Astrocyte (in vitro differentiated cells and primary cell): ENCODE results near the gene MAN2A1. TPM values are rescaled to one million over a fixed set of nuclear protein-coding genes. Genes with fewer than 3 reads are reported as not detected.

Source experiments
- DNase-seq: peaks from one replicate; pipeline ENCODE4 v3.0.0-alpha.2; 2010; ENCODE audit warnings: low read depth
- FAIRE-seq: peaks from 2 replicates; lab custom pipeline; 2011; peaks lifted over from hg19 to GRCh38; lab: Jason Lieb, UNC
- H2AFZ ChIP-seq: 2 replicates; pipeline ENCODE4 v1.6.0; 2012; ENCODE audit warnings: low read depth, low read length, inconsistent platforms
- H3K27ac ChIP-seq: 2 replicates; pipeline ENCODE4 v1.5.1; 2011; ENCODE audit warnings: low read depth, low read length, inconsistent platforms
- H3K27me3 ChIP-seq: 2 replicates; pipeline ENCODE4 v1.6.0; 2011; ENCODE audit warnings: low read length, inconsistent platforms; ENCODE audit not compliant: insufficient read depth
- H3K36me3 ChIP-seq: 2 replicates; pipeline ENCODE4 v1.5.1; 2011; ENCODE audit warnings: low read length, inconsistent platforms; ENCODE audit not compliant: insufficient read depth
- H3K4me1 ChIP-seq: 2 replicates; pipeline ENCODE4 v1.5.1; 2011; ENCODE audit warnings: low read length, inconsistent platforms; ENCODE audit not compliant: insufficient read depth
- H3K4me2 ChIP-seq: 2 replicates; pipeline ENCODE4 v1.6.0; 2012; ENCODE audit warnings: low read length, inconsistent platforms
- H3K4me3 ChIP-seq: 2 replicates; pipeline ENCODE4 v1.5.1; 2011; ENCODE audit warnings: low read depth, mild to moderate bottlenecking, low read length, inconsistent platforms; ENCODE audit not compliant: insufficient read depth
- H3K79me2 ChIP-seq: 2 replicates; pipeline ENCODE4 v1.6.0; 2012; ENCODE audit warnings: mild to moderate bottlenecking, low read length, inconsistent platforms; ENCODE audit not compliant: insufficient read depth
- H3K9ac ChIP-seq: 2 replicates; pipeline ENCODE4 v1.6.0; 2012; ENCODE audit warnings: mild to moderate bottlenecking, low read length, inconsistent platforms
- H3K9me3 ChIP-seq: 2 replicates; pipeline ENCODE4 v1.5.1; 2012; ENCODE audit warnings: low read depth, mild to moderate bottlenecking, low read length, inconsistent platforms; ENCODE audit not compliant: insufficient read depth
- H4K20me1 ChIP-seq: 2 replicates; pipeline ENCODE4 v1.6.0; 2012; ENCODE audit warnings: low read length, inconsistent platforms; ENCODE audit not compliant: insufficient read depth
- H3K27ac Mint-ChIP-seq: one replicate; pipeline ENCODE4 v1.8.0; 2021; ENCODE audit warnings: mild to moderate bottlenecking, mixed read lengths; ENCODE audit not compliant: unreplicated experiment
- H3K27me3 Mint-ChIP-seq: one replicate; pipeline ENCODE4 v1.8.0; 2021; ENCODE audit warnings: low read depth, mixed read lengths; ENCODE audit not compliant: unreplicated experiment
- H3K36me3 Mint-ChIP-seq: one replicate; pipeline ENCODE4 v1.8.0; 2021; ENCODE audit warnings: low read depth, mixed read lengths; ENCODE audit not compliant: unreplicated experiment
- H3K4me1 Mint-ChIP-seq: one replicate; pipeline ENCODE4 v1.8.0; 2021; ENCODE audit warnings: low read depth, mixed read lengths; ENCODE audit not compliant: unreplicated experiment
- H3K4me3 Mint-ChIP-seq: one replicate; pipeline ENCODE4 v1.8.0; 2021; ENCODE audit warnings: mild to moderate bottlenecking, moderate library complexity, mixed read lengths; ENCODE audit not compliant: unreplicated experiment
- H3K9me3 Mint-ChIP-seq: one replicate; pipeline ENCODE4 v1.8.0; 2021; ENCODE audit warnings: mild to moderate bottlenecking, mixed read lengths; ENCODE audit not compliant: unreplicated experiment
- EZH2 ChIP-seq: IDR thresholded peaks from 2 replicates; pipeline ENCODE4 v1.6.1; 2012; ENCODE audit warnings: mild to moderate bottlenecking, low read length, inconsistent platforms; ENCODE audit not compliant: insufficient read depth
- total RNA-seq: library from RNA; stranded (reverse); gene quantifications from 2 replicates; pipeline ENCODE4 v1.2.1, GENCODE V29; 2021
- TF ChIP-seq, protein P1 (sequence below): IDR thresholded peaks from 2 replicates; pipeline ENCODE4 v1.5.1; 2011; ENCODE audit warnings: low read depth, mild to moderate bottlenecking, inconsistent platforms, low read length, moderate library complexity; ENCODE audit not compliant: insufficient read depth

MAN2A1 gene
- total RNA-seq, 1 donor from 2014 or later = 109 TPM

DNA sequence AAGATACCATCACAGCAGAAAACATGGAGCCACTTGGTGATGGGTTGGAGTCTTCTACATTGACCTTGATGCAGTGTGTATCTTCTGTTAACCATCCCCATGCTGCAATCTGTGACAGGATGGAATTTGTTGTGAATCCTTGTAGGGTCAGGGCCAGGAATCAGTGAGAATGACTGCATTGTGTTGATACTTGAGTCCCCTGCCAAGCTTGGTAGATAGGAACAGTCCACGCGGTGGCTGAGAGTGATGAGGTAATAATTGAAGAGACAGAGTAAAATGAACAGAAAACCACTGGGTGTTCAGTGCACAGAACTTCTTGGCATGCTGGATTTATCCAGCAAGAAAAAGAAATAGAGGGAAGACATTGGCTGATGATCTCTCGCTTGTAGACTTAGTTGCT lies 217.5 kb downstream of the MAN2A1 start:
- H3K9ac ChIP-seq = no peak overlapping the region
- H4K20me1 ChIP-seq = no peaks in the 10 kb centered on the region
- FAIRE-seq = no peak

DNA sequence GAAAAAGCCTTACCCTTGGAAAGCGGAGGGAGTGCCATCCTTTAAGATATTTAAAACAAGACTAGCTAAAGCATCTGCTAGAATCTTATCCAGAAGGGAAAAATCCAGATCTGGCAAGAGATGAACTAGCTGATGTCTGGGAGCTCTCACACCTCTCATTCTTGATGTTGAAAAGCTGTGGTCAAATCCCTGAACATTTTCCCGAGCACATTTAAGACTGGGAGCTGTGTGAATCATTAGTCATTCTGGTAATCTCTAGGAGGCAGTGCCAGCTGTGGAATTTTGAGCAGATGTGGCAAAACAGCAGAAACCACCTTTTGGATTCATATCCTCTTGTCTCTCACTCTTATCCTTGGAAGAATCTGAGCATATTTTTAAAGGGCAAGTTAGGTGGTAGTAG lies 218.0 kb downstream of the MAN2A1 start:
- no peaks in the 10 kb centered on the region for H3K27me3 Mint-ChIP-seq
- no peak for FAIRE-seq
- peak; percentile 89 for DNase-seq

More for the DNA sequence above, 217.5 kb downstream of the MAN2A1 start:
- Mint-ChIP-seq H3K27me3 (no peaks in the 10 kb centered on the region), H3K27ac (peak overlapping the region; percentile 22), H3K4me3 (no peak overlapping the region), H3K36me3 (peaks cover 2% of the 10 kb centered on the region), H3K9me3 (no peaks in the 10 kb centered on the region), H3K4me1 (peaks cover 32% of the 10 kb centered on the region)
- Histone ChIP-seq H3K36me3 (no peaks in the 10 kb centered on the region), H3K9me3 (no peaks in the 10 kb centered on the region), H3K4me1 (peaks cover 10% of the 10 kb centered on the region), H2AFZ (no peak overlapping the region), H3K4me2 (no peak overlapping the region), H3K27ac (no peak overlapping the region), H3K4me3 (no peak overlapping the region), H3K27me3 (no peaks in the 10 kb centered on the region), H3K79me2 (no peaks in the 10 kb centered on the region)
- peak; percentile 80 for DNase-seq
- TF ChIP-seq, protein P1, sequence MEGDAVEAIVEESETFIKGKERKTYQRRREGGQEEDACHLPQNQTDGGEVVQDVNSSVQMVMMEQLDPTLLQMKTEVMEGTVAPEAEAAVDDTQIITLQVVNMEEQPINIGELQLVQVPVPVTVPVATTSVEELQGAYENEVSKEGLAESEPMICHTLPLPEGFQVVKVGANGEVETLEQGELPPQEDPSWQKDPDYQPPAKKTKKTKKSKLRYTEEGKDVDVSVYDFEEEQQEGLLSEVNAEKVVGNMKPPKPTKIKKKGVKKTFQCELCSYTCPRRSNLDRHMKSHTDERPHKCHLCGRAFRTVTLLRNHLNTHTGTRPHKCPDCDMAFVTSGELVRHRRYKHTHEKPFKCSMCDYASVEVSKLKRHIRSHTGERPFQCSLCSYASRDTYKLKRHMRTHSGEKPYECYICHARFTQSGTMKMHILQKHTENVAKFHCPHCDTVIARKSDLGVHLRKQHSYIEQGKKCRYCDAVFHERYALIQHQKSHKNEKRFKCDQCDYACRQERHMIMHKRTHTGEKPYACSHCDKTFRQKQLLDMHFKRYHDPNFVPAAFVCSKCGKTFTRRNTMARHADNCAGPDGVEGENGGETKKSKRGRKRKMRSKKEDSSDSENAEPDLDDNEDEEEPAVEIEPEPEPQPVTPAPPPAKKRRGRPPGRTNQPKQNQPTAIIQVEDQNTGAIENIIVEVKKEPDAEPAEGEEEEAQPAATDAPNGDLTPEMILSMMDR = no peak
- no peak for TF ChIP-seq EZH2

DNA sequence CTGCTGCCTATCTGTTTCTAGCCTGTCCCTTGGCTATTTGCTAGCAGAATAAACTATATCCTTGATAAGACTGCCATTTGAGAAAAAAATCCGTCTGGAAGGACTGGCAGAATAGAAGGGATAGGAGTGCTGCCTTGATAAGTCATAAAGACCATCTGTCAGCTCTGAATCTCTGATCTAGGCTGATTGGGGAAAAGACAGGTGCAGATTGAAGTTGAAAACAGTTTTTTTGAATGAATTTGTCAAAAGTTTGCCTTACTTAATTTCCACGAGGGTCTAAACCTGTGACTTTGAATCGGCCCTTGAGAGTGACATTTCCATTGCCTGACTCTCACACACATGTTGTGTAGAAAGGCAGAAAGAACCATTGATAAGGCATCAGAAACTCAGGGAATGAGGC lies 218.6 kb downstream of the MAN2A1 start:
- no peaks in the 10 kb centered on the region for H4K20me1 ChIP-seq
- H3K27ac ChIP-seq = no peak overlapping the region
- no peak overlapping the region for H3K27ac Mint-ChIP-seq
- H3K9me3 Mint-ChIP-seq = no peaks in the 10 kb centered on the region
- FAIRE-seq = no peak
- H3K36me3 Mint-ChIP-seq = peaks cover 2% of the 10 kb centered on the region
- no peak overlapping the region for H3K4me3 ChIP-seq
- no peak overlapping the region for H3K4me2 ChIP-seq
- H3K4me1 Mint-ChIP-seq = peaks cover 38% of the 10 kb centered on the region
- H3K79me2 ChIP-seq = no peaks in the 10 kb centered on the region
- H3K9ac ChIP-seq = no peak overlapping the region
- H3K4me1 ChIP-seq = peaks cover 12% of the 10 kb centered on the region
- TF ChIP-seq, protein P1 = no peak
- no peak for TF ChIP-seq EZH2
- no peak for DNase-seq
- no peaks in the 10 kb centered on the region for H3K36me3 ChIP-seq
- no peaks in the 10 kb centered on the region for H3K27me3 Mint-ChIP-seq
- no peaks in the 10 kb centered on the region for H3K9me3 ChIP-seq
- H3K4me3 Mint-ChIP-seq = no peak overlapping the region
- H2AFZ ChIP-seq = no peak overlapping the region
- no peaks in the 10 kb centered on the region for H3K27me3 ChIP-seq

More for the DNA sequence above, 218.0 kb downstream of the MAN2A1 start:
- H2AFZ ChIP-seq = no peak overlapping the region
- no peaks in the 10 kb centered on the region for H3K36me3 ChIP-seq
- Mint-ChIP-seq H3K36me3 (peaks cover 2% of the 10 kb centered on the region), H3K9me3 (no peaks in the 10 kb centered on the region), H3K4me3 (no peak overlapping the region), H3K4me1 (peaks cover 38% of the 10 kb centered on the region), H3K27ac (peak overlapping the region; percentile 67)
- no peak overlapping the region for H3K4me3 ChIP-seq
- no peak for TF ChIP-seq EZH2
- TF ChIP-seq, protein P1 = no peak
- H3K9me3 ChIP-seq = no peaks in the 10 kb centered on the region
- peaks cover 12% of the 10 kb centered on the region for H3K4me1 ChIP-seq
- no peaks in the 10 kb centered on the region for H4K20me1 ChIP-seq
- H3K27ac ChIP-seq = no peak overlapping the region
- no peaks in the 10 kb centered on the region for H3K79me2 ChIP-seq
- no peak overlapping the region for H3K9ac ChIP-seq
- H3K27me3 ChIP-seq = no peaks in the 10 kb centered on the region
- no peak overlapping the region for H3K4me2 ChIP-seq
